Bladder microvascular endothelial cell (primary cell): ENCODE data around the gene C2CD4B. TPM values are rescaled to one million over a fixed set of nuclear protein-coding genes. Genes with fewer than 3 reads are reported as not detected.

Source experiments
- total RNA-seq: library from RNA; depleted of rRNA; stranded (reverse); fragments of >200 nt; gene quantifications from 2 replicates; pipeline ENCODE4 v1.2.3, GENCODE V29; 2014

C2CD4B gene, protein sequence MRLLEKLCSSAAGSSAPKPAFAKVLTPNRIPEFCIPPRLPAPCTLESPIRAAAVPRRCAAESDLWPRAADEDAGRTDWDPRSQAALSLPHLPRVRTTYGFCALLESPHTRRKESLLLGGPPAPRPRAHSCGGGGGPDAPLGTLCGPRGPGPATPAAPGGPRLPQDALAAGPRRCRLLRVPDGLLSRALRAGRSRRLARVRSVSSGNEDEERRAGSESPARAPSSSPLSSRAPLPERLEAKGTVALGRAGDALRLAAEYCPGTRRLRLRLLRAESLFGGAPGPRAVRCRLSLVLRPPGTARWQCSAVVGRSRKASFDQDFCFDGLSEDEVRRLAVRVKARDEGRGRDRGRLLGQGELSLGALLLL
- 36.1 and 57.0 TPM in 2 replicates for total RNA-seq

DNA sequence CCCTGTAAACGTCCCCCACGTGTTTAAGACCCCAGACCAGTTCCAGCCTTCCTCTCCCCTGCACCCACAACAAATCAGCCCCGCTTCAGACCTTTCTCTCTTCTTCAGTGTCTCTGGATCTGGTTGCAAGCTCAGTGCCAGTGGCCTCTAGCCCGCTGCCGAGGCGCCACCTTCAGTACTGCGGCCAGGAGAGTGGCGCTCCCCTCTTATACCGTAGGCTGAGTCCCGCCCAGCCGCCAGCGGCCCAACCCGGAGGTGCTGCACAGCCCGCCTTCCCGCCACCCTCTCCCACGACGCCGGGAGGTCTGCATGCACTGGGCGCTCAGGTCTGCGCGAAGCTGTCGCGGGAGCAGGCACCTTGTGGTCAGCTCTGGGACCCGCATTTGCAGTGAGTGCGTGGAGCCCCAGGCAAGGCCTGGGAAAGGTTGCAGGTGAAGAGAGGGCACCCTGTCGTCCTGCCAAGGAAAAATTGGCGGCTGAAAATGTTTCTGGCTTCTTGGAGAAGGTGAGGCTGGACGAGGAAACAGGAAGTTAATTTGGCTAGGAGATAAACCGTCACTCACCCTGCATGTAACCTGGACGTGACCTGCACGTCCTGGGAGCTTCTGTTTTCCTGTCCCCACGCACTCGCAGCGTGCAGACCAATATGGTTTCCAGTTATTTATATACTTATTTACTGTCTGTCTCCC, at the start of gene C2CD4B:
TSS of gene C2CD4B (minus strand) at position 182 of the 689 bp plus-strand sequence. CDS start 301 bp downstream, outside the sequence.

Other genes starting within 250 kb of the C2CD4B start
- 52.5 and 140 TPM in 2 replicates for gene VPS13C, start 104.8 kb downstream of the C2CD4B start, total RNA-seq
- under 0.01 and 1.3 TPM in 2 replicates for gene C2CD4A, start 98.3 kb downstream of the C2CD4B start, total RNA-seq
- gene TLN2, start 225.3 kb upstream of the C2CD4B start, total RNA-seq, result 0.97 and 1.3 TPM in 2 replicates